ENCODE measurements around the gene TCF15.

Gene TCF15

GRCh38 chr20:640674-641515 is 30.8 kb upstream of the TCF15 start:
- no peak for TF ChIP-seq CTCF (IDR thresholded peaks at IDR 0.05; ENCODE audit: low read depth, low read length)
- H3K4me3 ChIP-seq (ENCODE audit: low read depth, low read length): no peak overlapping the region

DNA sequence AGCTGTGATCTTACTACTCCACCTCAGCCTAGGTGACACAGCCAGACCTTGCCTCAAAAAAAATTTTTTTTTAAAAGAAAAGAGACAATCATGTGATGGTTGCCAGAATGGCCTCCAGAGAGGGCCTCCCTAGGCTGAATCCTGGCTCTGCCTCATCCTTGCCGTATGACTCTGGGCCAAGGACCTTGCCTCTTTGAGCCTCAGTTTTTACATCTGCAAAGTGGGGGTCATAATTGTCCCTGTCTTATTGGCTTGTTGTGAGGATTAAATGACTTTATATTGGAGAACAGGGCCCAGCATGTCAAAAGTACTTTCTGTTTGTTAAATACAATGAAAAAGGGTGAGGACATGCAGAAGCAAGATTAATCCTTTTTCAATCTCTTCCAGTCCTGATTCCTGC is 28.5 kb upstream of the TCF15 start:
- H3K4me3 ChIP-seq (ENCODE audit: low read depth, low read length): no peak overlapping the region
- TF ChIP-seq CTCF (IDR thresholded peaks at IDR 0.05; ENCODE audit: low read depth, low read length): no peak

- H3K4me3 ChIP-seq (ENCODE audit: low read depth, low read length): no peak overlapping the region
These were observed 27.4 kb upstream of the TCF15 start for GRCh38 chr20:637559-637958.

DNA sequence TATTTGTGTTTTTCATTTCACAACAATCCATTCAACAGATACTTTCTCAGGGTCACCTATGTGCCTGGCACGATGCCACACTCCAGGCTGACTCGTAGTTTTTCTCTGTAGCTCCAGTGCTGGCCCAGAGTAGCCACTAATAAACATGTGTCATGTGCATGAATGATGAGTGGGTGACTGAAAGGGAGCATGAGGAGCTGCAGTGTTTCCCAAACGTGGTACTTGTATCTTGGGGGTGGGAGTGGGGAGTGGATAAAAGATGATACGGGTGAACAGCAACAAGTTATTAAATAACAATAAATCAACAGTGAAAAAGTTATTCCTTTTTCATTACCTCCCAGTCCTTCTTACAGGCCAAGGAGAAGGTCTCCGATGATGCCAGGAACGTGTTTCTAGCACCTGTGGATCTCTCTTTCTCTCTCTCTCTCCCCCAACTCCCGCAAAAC is 25.8 kb upstream of the TCF15 start:
- no peak for TF ChIP-seq CTCF (IDR thresholded peaks at IDR 0.05; ENCODE audit: low read depth, low read length)
- no peak overlapping the region for H3K4me3 ChIP-seq (ENCODE audit: low read depth, low read length)

More at GRCh38 chr20:637559-637958, 27.4 kb upstream of the TCF15 start:
- TF ChIP-seq CTCF (IDR thresholded peaks at IDR 0.05; ENCODE audit: low read depth, low read length): no peak

GRCh38 chr20:635028-635892 is 25.2 kb upstream of the TCF15 start:
- TF ChIP-seq CTCF (IDR thresholded peaks at IDR 0.05; ENCODE audit: low read depth, low read length): no peak
- no peak overlapping the region for H3K4me3 ChIP-seq (ENCODE audit: low read depth, low read length)

DNA sequence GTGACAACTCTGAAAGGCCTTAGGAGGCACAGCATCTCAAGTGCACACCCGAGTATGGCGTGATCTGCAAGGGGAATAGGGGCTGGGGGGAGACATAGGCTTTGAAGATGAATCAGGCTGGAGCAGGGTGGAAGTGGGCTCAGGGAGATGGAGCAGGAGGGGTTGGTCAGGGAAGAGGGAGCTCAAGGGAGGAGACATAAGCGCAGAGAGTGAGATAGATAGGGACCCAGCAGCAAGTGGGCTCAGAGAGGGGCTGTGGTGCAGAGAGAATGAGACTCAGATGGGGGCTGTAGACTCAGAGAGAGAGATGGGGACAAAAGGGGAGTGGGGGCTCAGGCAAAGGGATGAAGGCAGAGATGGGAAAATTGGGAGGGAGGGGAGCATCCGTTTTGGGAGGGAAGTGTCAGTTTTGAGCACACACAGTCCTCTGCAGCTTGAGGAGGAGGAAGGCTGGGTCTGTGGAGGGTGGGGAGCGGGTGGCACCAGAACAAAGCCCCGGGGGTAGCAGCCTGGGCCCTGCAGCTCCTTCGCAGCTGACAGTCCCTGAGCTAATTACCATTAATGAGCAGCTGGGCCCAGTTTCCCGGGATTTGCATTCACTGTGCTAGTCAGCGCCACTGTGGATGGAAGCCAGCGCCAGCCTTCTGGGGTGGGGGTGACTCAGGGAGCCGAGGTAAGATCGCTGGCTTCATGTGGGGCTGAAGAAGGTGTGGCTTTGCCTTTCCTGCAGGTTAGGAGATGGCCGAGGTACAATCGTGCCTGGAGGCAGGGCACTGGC is 24.2 kb upstream of the TCF15 start:
- no peak overlapping the region for H3K4me3 ChIP-seq (ENCODE audit: low read depth, low read length)
- TF ChIP-seq CTCF (IDR thresholded peaks at IDR 0.05; ENCODE audit: low read depth, low read length): no peak

Data from WI38 (cell line).